HG02970 (cell line): Measurements from ENCODE around the gene WBP1.
"Not testable (repeated sequence)": the region's sequence is repeated elsewhere in the genome, so short reads cannot be mapped to it uniquely, and the experiment has no call there.

Source experiments
- ATAC-seq: cut with Tn5 transposase; IDR thresholded peaks from one replicate; pipeline ENCODE4 v1.9.1; 2021; ENCODE audit warnings: mild to moderate bottlenecking, moderate library complexity, moderate number of reproducible peaks; ENCODE audit not compliant: unreplicated experiment, low FRiP score

The WBP1 gene

DNA sequence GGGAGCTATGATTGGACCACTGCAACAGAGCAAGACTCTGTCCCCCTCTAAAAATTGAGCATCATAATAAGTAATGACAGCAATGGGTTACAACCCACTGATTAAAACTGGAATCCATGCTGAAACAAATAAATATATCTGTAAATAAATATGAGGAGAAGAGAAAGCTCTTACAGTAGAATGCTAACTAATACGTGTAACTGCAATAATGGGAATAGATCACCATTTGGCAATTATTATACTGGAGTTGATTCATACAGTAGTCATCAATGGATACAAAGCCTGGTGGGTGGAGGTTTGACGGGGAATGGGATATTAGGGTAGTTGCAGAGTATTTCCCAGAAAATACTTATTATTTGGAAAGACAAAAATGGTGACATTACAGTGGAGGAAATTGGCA is 9.5 kb upstream of the WBP1 start:
- no peak for ATAC-seq

DNA sequence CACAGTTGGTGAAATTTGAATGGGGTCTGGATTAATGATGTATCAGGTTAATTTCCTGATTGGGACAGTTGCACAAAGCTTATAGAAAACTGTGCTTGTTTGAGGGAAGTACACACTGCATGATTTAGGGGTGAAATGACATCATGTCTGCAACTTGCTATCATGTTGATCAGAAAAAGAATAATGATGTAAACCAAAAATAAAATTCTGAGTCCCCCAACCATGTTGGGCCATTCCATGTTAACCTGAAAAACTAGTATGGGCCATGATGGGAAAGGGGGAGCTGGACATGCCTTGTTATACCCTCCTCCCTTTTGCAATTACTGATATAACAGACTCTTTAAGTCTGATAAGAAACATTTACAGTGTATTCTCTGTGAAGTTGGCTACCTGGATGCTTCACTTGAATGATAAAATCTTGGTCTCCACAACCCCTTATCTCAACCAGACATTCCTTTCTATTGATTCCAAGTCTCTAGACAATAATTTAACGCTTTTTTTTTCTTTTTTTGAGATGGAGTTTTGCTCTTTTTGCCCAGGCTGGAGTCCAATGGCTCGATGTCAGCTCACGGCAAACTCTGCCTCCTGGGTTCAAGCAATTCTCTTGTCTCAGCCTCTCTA is 7.6 kb upstream of the WBP1 start:
- no peak for ATAC-seq

DNA sequence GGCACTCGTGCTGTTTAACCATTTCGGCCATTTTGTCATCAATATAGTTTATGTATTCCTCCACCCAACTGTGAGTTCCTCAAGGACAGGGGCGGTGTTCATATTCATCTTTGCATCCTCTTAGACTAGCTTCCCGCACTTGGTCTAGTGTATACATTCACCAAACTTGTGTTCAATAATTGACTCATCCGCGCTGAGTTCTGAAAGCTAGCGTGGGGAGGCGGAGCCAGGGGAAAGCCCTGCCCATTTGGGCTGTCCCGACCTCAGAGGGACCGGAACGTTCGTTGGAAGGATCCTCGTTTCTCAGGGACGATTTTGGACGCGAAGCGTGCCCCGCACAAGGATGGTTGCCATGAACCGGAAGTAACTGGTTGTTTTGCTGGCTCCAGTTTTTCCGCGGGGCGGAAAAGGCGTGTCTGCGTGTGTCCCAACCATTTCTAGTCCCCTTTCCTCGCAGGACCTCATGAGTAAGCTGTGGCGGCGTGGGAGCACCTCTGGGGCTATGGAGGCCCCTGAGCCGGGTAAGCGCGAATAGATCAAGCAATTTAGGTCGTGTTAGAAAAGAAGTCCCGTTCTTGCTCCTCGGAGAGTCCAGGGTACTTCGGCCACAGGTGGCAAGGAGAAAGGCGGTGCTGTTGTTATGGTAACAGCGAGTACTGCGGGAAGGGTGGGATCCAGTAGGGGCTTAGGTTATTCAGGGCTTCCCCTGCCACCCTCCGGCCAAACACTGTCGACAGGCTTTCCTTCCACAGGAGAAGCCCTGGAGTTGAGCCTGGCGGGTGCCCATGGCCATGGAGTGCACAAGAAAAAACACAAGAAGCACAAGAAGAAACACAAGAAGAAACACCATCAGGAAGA is 3.4 kb upstream of the WBP1 start, which contains the start of gene INO80B:
INO80B (plus strand) TSS at position 434 of the 858 bp plus-strand sequence; CDS start at position 464, 30 bp downstream.
- ATAC-seq: peak; percentile 44

DNA sequence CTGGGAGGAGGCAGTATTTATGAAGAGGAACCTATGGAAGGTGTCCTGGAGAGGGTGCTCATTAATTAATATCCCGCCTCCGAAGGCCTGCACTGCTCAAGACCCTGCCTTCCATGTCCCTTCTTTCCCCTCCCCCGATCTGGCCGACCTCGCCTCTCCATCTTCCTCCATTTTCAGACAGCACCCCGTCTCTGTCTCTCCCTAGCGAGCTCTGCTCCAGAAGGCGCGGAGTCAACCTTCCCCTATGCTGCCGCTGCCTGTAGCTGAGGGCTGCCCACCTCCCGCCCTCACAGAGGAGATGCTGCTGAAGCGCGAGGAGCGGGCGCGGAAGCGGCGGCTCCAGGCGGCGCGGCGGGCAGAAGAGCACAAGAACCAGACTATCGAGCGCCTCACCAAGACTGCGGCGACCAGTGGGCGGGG is 1.1 kb upstream of the WBP1 start:
- ATAC-seq: no peak

DNA sequence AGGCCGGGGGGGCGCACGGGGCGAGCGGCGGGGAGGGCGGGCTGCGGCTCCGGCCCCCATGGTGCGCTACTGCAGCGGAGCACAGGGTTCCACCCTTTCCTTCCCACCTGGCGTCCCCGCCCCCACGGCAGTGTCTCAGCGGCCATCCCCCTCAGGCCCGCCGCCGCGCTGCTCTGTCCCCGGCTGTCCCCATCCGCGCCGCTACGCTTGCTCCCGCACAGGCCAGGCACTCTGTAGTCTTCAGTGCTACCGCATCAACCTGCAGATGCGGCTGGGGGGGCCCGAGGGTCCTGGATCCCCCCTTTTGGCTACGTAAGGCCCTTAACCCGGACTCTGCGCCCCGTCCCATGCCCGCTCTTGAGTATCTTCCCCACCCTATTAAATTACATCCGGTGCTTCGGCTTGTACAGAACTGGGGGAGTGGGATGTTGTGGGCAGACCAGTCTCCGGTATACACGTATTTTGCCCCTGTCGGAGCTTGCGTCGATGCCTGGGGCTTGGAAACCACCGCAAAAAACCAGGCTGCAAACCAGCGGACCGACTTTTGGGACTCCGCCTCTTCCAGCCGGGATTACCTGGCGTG is 598 bp upstream of the WBP1 start:
- ATAC-seq: peak; percentile 35

DNA sequence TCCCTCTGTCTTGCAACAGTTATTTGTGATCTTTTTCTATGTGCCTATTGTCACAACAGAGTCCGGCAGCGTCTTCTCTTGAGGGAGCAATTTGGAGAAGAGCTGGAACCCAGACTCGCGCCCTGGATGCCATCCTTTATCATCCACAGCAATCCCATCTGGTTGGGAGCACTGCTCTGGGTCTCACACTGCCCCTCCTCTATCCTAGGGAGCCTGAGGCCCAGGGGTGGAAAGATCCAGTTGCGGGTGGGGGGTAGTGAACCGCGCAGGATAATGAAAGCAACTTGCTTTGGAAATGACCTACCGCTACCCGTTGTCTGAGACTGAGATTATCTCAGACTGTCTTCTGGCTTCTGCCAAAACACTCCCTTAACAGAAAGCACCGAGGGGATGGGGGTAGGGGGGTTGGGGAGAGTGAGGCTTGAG is 713 bp downstream of the WBP1 start:
- no peak for ATAC-seq

DNA sequence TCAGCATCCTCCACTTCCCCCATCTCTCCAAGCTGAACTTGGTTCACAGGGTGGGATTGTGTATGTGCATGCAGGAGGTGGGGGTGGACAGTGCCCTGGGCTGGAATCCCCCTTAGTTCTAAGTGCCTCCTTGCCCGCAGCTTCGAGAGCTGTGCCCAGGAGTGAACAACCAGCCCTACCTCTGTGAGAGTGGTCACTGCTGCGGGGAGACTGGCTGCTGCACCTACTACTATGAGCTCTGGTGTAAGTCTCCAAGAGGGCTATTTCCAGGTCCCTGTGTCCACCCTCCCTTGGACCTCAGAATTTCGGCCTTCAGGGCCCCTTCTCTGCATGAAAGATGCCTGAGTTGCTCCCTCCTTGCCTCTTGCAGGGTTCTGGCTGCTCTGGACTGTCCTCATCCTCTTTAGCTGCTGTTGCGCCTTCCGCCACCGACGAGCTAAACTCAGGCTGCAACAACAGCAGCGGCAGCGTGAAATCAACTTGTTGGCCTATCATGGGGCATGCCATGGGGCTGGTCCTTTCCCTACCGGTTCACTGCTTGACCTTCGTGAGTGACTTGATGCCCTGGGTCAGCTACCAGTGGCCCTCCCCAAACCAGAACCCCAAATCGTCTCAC is 1.4 kb downstream of the WBP1 start:
- not testable (repeated sequence) for ATAC-seq

DNA sequence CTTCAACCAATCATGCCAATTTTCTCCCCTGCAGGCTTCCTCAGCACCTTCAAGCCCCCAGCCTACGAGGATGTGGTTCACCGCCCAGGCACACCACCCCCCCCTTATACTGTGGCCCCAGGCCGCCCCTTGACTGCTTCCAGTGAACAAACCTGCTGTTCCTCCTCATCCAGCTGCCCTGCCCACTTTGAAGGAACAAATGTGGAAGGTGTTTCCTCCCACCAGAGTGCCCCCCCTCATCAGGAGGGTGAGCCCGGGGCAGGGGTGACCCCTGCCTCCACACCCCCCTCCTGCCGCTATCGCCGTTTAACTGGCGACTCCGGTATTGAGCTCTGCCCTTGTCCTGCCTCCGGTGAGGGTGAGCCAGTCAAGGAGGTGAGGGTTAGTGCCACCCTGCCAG is 1.9 kb downstream of the WBP1 start:
- ATAC-seq: not testable (repeated sequence)

DNA sequence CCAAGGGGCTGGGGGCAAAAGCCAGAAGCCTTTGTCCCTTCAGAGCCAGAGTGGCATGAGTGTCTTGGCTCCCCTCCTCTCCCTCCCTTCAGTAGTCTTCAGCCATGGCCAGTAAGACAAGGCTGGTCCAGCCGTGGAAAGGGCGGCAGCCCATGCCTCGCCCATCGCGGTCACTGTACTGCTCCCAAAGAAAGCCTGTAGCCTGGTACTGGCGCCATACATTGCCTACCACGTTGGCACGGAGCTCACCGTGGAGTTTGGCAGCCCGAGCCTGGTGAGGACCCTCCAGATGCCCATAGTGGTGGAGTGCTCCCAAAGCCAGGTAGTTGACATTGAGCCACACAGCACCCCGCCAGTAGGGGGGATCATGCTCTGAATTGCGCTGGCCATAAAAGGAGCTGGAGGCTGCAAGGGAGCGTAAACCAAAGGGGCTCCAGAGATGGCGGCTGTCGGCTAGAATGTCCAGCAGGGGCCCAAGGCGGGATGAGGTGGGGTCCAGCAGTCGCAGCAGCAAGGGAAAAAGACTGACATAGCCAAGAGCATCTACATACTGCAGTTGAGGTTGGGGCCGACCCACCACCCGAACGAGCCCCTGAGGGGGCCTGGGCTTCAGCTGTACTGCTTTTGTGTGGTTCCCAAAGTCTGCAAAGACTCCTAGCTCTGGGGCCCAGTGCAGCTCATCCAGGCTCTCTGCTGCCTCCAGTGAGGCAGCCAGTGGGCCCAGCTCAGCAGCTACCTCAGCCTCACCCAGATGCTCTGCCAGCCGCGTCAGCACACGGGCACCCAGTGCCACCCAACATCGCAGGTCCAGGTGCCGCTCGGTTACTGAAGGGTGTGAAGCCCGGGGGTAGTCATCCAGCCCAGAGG is 3.2 kb downstream of the WBP1 start:
- ATAC-seq: no peak

DNA sequence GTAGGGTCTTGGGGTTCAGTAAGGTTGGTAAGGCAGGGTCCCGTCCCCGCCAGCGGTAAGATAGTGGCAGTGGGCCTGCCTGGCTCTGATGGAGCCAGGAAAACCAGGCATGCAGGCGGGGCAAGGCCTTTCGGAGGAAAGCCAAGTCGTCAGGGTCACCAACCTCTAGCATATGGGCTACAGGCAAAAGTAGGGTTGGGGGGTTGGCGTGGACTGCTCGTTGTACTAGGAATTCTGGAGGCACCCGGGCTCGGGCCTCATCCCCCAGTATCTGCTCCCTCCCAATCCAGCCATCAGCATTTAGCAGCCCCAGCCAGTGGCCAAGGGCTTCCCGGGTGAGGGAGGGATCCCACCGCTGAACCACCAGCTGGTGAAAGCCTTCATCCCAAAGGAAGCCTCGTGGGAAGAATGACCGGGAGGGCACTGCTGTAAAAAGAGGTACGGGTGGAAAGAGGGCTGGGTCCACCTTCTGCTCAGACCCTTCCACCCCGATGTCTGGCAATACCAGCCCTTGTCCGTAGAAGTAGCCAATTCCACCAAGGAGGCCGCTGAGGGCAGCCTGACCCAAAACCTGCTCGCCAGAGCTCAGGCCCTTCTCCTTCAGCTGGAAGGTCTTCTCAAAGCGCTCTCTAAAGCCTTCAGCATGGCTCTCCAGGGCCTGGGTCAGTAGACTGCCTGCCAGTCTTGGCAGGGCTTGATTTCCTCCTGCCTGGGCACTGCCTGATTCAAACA is 4.0 kb downstream of the WBP1 start:
- no peak for ATAC-seq

DNA sequence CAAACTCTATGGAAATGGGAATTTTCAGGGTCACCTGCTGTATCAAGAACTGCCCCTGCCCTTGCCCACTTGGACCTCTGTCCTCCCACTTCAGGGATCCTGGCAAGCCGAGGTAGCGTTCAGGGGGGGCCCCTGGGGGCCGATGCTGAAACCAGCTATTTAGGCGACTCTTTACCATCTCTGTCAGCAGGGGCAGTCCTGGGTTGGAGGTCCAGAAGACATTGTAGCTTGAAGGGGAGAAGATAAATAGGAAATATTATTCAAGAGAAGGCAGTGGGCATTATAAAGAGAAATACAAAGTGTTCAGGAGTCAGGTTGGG is 4.5 kb downstream of the WBP1 start:
- ATAC-seq: no peak

DNA sequence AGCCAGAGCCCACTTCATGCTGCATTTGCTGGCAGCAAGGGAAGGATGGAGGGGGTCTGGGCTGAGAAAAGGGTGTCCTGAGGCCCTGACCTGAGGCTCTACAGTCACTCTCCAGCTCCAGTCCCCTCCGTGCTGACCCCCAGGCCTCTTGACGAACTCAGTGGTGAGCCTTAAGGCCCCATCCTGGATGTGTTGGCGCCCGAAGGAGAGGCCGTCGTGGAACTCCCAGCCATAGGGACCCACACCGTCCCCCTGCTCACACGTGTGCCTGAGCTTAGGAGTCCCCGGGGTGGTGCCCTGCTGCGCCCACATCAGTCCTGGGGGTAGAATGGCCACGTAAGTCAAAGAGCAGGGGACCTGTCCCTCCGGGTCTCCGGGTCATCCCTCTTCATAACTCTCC is 6.2 kb downstream of the WBP1 start:
- no peak for ATAC-seq

DNA sequence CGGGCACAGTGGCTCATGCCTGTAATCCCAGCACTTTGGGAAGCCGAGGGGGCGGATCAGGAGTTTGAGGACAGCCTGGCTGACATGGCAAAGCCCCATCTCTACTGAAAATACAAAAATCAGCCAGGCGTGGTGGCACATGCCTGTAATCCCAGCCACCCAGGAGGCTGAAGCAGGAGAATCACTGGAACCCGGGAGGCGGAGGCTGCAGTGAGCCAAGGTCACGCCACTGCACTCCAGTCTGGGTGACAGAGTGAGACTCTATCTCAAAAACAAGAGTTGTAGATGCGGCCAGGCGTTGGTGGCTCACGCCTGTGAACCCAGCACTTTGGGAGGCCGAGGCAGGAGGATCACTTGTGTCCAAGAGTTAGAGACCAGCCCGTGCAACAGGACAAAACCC is 12.5 kb downstream of the WBP1 start:
- not testable (repeated sequence) for ATAC-seq

DNA sequence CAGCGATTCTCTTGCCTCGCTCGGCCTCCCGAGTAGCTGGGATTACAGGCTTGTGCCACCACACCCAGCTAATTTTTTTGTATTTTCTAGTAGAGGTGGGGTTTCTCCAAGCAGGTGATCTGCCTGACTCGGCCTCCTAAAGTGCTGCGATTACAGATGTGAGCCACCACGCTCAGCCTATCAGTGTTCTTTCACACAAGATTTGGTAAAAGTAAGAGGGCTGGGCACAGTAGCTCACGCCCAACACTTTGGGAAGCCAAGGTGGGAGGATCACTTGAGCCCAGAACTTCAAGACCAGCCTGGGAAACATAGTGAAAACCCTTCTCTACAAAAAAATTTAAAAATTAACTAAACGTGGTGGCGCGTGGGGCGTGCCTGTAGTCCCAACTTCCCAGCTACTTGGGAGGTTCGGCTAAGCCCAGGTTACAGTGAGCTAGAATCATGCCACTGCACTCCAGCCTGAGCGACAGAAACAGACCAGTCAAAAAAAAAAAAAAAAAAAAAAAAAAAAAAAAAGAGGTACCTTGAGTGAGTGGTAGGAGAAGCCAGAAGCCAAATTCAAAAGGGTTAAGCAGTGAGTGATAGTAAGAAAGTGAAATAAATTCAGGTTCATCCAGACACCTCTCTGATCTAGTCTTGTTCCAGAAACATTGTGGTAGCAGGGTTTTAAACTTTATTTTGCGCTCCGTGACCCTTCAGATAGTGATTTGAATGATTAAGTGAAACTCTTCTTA is 13.3 kb downstream of the WBP1 start:
- no peak for ATAC-seq

DNA sequence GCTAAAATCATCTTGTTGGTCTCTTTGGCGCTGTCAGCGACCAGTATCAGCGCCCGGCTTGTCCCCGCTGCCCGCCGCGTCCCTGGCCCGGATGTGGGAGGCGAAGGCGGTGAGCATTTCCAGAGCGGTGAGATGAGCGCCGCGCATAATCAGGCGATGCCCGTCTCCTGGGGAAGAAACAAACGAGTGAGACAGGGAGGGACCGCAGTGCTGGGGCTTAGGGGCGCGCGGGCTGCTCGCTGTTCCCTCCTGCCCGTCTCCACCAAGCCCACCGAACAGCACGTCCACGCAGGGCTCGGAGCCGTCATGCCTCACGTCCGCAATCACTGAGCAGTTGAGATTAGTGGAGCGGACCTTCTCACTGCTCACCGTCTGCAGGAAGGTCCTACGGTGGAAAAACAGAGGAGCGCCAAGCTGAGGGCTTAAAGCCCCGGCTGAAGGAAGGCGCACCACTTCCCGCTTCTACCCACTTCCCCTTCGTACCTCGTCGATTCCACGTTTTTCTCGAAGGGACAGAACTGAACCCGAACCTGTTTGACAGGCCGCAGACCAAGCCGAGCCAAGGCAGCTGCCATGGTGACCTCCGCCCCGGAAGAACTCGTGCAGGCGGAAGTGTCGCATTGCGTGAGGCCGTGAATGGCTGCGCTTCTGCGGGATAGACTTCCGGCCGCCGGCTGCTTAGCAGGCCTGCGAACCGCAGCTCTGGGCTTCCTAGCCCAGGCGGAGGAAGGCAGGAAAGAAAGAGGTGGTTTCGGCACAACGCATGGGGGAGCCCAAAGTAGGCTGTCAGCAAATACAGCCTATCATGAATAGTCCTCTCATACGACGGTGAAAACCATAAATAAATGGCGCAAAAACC is 14.1 kb downstream of the WBP1 start, which contains the start of gene MRPL53:
MRPL53 (minus strand) TSS at position 595 of the 859 bp plus-strand sequence; CDS start at position 575, 20 bp downstream.
- ATAC-seq: peak; percentile 65

DNA sequence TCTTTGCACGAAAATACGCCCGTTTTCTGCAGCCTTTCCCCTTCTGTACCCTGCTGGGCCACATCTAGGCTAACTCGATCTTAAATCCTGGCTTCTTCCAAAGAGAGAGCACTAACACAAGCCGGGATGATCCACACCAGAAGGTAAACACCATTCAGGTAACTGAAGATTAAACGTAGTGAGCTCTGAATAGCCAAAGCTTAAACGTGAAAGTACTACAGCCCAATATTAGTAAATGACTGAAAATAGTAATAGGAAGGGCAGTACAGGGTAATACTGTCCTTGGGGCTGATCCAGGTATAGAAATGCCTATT is 14.7 kb downstream of the WBP1 start:
- ATAC-seq: no peak

DNA sequence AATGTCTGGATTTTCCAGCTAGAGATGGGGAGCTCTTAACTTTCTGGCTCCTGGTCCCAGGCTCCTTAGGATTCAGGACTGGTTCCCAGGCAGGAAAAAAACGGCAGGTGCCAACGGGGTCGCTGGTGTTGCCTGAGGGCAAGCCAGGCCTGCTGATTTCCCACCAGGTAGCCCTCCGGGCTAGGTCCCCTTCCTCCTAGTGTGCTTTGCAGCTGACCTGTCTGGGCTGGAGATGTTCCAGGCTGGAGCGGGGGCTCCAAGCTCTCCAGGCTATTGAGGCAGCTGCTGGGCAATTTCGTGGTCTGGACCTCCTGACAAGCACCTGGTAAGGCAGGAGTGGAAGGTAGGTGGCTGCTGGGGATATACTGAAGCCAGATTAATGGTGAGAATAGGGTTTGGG is 16.2 kb downstream of the WBP1 start:
- ATAC-seq: no peak

DNA sequence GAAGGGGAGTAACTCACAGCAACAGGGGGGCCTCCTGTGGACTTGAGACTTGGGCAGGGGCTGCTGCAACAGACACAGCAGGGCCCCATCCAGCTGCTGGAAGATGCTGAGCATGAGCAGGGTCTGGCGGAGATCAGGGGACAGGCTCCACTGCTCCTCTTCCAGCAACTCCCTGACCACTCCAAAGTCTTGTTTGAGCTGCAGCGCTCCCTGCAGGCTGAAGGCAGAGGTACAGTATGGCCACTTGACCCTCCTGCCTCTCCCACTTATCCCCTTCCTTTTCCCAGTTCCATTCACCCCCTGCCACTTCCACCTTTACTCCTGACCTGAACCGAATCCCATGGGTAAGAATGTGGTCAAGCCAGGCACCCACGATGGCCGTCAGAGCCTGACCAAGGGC is 16.7 kb downstream of the WBP1 start:
- no peak for ATAC-seq
